HCT116 (cell line): ENCODE measurements around the gene GTF3C1. TPM values are rescaled to one million over a fixed set of nuclear protein-coding genes. Genes with fewer than 3 reads are reported as not detected.

ENCODE experiments used
- ATAC-seq: fragments of 200-7000 bp; cut with Tn5 transposase; 2 replicates; pipeline ENCODE4 v1.9.1; 2020; ENCODE audit warnings: mild to moderate bottlenecking, moderate library complexity
- BruUV-seq: library from RNA; stranded (reverse); fragments of 400-500 nt; replicated peaks from 2 replicates; lab custom pipeline; 2021; lab: Mats Ljungman, UMichigan
- CTCF ChIA-PET: fragments of 300-600 bp; sonication (Branson Sonifier 250); formaldehyde crosslinking; loops from one replicate; lab custom pipeline; 2021; ENCODE audit warnings: antibody characterized with exemption; lab: Charles Lee
- POLR2A ChIA-PET: fragments of 300-600, 350-600 bp; sonication (Branson Sonifier 250); formaldehyde crosslinking; loops from one replicate; lab custom pipeline; 2021; ENCODE audit warnings: antibody characterized with exemption; lab: Charles Lee
- RAD21 ChIA-PET, 2 experiments: fragments of 300-600 bp; sonication (Branson Sonifier 250); formaldehyde crosslinking; loops; one replicate each; lab custom pipeline; 2023; ENCODE audit warnings: low total read pairs in 2 of 2; ENCODE audit not compliant: uncharacterized antibody in 2 of 2, unreplicated experiment in 2 of 2, low non-redundant PET in 1 of 2; lab: Charles Lee
- DNase-seq: peaks from one replicate; pipeline ENCODE4 v3.0.0-alpha.2; 2010; ENCODE audit warnings: low read depth, low spot score
- H2AFZ ChIP-seq: fragments of 200-600 bp; shearing (Covaris generic), sonication (generic); 2 replicates; pipeline ENCODE4 v1.6.1; 2017; ENCODE audit warnings: low read depth, mixed run types, mixed read lengths, antibody characterized with exemption, low read length; ENCODE audit not compliant: poor library complexity, severe bottlenecking
- H3K27ac ChIP-seq: 2 replicates; pipeline ENCODE4 v1.5.1; 2012; ENCODE audit warnings: low read depth, low read length
- H3K27me3 ChIP-seq: fragments of 200-600 bp; sonication (generic); 2 replicates; pipeline ENCODE4 v1.6.1; 2016; ENCODE audit warnings: mixed run types, low read length, mixed read lengths; ENCODE audit not compliant: insufficient read depth
- H3K36me3 ChIP-seq, 2 experiments: fragments of 200-500 bp in 1 of 2; fragments of 200-600 bp in 1 of 2; sonication (Bioruptor generic) in 1 of 2; sonication (generic) in 1 of 2; 2 replicates each; pipeline versions ENCODE4 v1.5.1 to v1.6.1; 2014 to 2016; ENCODE audit warnings: low read length in 2 of 2, inconsistent platforms in 1 of 2, mixed read lengths in 1 of 2, mixed run types in 1 of 2; ENCODE audit not compliant: insufficient read depth in 2 of 2, control insufficient read depth in 1 of 2
- H3K4me1 ChIP-seq, 2 experiments: fragments of 200-600 bp in 1 of 2; sonication (generic) in 1 of 2; 2 replicates each; pipeline versions ENCODE4 v1.5.1 to v1.6.1; 2012 to 2017; ENCODE audit warnings: low read length in 2 of 2, inconsistent platforms in 1 of 2, mild to moderate bottlenecking in 1 of 2, mixed read lengths in 1 of 2, mixed run types in 1 of 2, moderate library complexity in 1 of 2; ENCODE audit not compliant: insufficient read depth in 2 of 2, control insufficient read depth in 1 of 2
- H3K4me2 ChIP-seq: fragments of 200-600 bp; sonication (generic); 2 replicates; pipeline ENCODE4 v1.6.1; 2017; ENCODE audit warnings: mixed run types, low read length, mixed read lengths
- H3K4me3 ChIP-seq, 2 experiments: fragments of 200-600 bp in 1 of 2; sonication (generic) in 1 of 2; replicated peaks in 1 of 2; 2 replicates each; pipeline ENCODE4 v1.5.1; 2011 to 2016; ENCODE audit warnings: low read length in 2 of 2, control low read depth in 1 of 2, low read depth in 1 of 2, mild to moderate bottlenecking in 1 of 2, mixed read lengths in 1 of 2, mixed run types in 1 of 2
- H3K79me2 ChIP-seq: fragments of 200-600 bp; sonication (generic); 2 replicates; pipeline ENCODE4 v1.6.1; 2017; ENCODE audit warnings: mild to moderate bottlenecking, mixed run types, low read length, moderate library complexity, mixed read lengths; ENCODE audit not compliant: insufficient read depth
- H3K9ac ChIP-seq: fragments of 200-600 bp; sonication (generic); 2 replicates; pipeline ENCODE4 v1.6.1; 2016; ENCODE audit warnings: low read length, mixed read lengths
- H3K9me2 ChIP-seq: fragments of 200-600 bp; sonication (generic), shearing (Covaris generic); 2 replicates; pipeline ENCODE4 v1.6.1; 2017; ENCODE audit warnings: mixed run types, mild to moderate bottlenecking, moderate library complexity; ENCODE audit not compliant: insufficient read depth
- H3K9me3 ChIP-seq, 2 experiments: fragments of 200-500 bp in 1 of 2; fragments of 200-600 bp in 1 of 2; sonication (Bioruptor generic) in 1 of 2; sonication (generic) in 1 of 2; 2 replicates each; pipeline ENCODE4 v1.6.1; 2014 to 2017; ENCODE audit warnings: low read length in 2 of 2, mixed read lengths in 2 of 2, inconsistent platforms in 1 of 2, low read depth in 1 of 2, mild to moderate bottlenecking in 1 of 2, mixed run types in 1 of 2, moderate library complexity in 1 of 2; ENCODE audit not compliant: control insufficient read depth in 1 of 2, insufficient read depth in 1 of 2
- H4K20me1 ChIP-seq: fragments of 200-600 bp; sonication (generic), shearing (Covaris generic); 2 replicates; pipeline ENCODE4 v1.6.1; 2017; ENCODE audit warnings: mixed run types, mild to moderate bottlenecking, moderate library complexity; ENCODE audit not compliant: insufficient read depth
- CEBPB ChIP-seq: IDR thresholded peaks from 2 replicates; pipeline ENCODE4 v1.6.1; 2012; ENCODE audit warnings: low read depth
- CTCF ChIP-seq, 3 experiments: fragments of 200-600 bp in 1 of 3; sonication (generic) in 1 of 3; IDR thresholded peaks in 2 of 3; conservative IDR thresholded peaks in 1 of 3; 2 replicates each; pipeline ENCODE4 v1.5.1; 2012 to 2017; ENCODE audit warnings: low read depth in 2 of 3, low read length in 2 of 3, antibody characterized with exemption in 1 of 3, borderline replicate concordance in 1 of 3, control low read depth in 1 of 3, mild to moderate bottlenecking in 1 of 3, mixed read lengths in 1 of 3, mixed run types in 1 of 3, moderate library complexity in 1 of 3; ENCODE audit not compliant: insufficient read depth in 1 of 3
- EGR1 ChIP-seq: IDR thresholded peaks from 2 replicates; pipeline ENCODE4 v1.6.1; 2012; ENCODE audit warnings: low read depth
- ELF1 ChIP-seq: IDR thresholded peaks from 2 replicates; pipeline ENCODE4 v1.6.1; 2012; ENCODE audit warnings: low read depth, borderline replicate concordance
- EZH2phosphoT487 ChIP-seq: fragments of 200-600 bp; IDR thresholded peaks from 2 replicates; pipeline ENCODE4 v1.6.1; 2018; ENCODE audit warnings: antibody characterized with exemption, borderline replicate concordance
- FOSL1 ChIP-seq: IDR thresholded peaks from 2 replicates; pipeline ENCODE4 v1.6.1; 2012; ENCODE audit warnings: low read depth
- JUND ChIP-seq: IDR thresholded peaks from 2 replicates; pipeline ENCODE4 v1.6.1; 2012
- MAX ChIP-seq: IDR thresholded peaks from 2 replicates; pipeline ENCODE4 v1.6.1; 2012
- POLR2A ChIP-seq: IDR thresholded peaks from 2 replicates; pipeline ENCODE4 v1.7.0; 2011; ENCODE audit warnings: borderline replicate concordance; ENCODE audit not compliant: insufficient read depth, insufficient read length; ENCODE audit errors: extremely low read depth
- POLR2AphosphoS5 ChIP-seq: IDR thresholded peaks from 2 replicates; pipeline ENCODE4 v1.6.1; 2011; ENCODE audit warnings: mild to moderate bottlenecking, low read depth, low read length, moderate library complexity
- RAD21 ChIP-seq: IDR thresholded peaks from 2 replicates; pipeline ENCODE4 v1.6.1; 2012; ENCODE audit warnings: low read depth, mild to moderate bottlenecking
- REST ChIP-seq: IDR thresholded peaks from 2 replicates; pipeline ENCODE4 v1.6.1; 2012; ENCODE audit warnings: low read depth
- SP1 ChIP-seq: IDR thresholded peaks from 2 replicates; pipeline ENCODE4 v1.6.1; 2012; ENCODE audit warnings: low read depth
- TCF7L2 ChIP-seq: IDR thresholded peaks from 2 replicates; pipeline ENCODE4 v1.7.0; 2011; ENCODE audit warnings: borderline replicate concordance, inconsistent platforms; ENCODE audit not compliant: insufficient read depth, insufficient read length; ENCODE audit errors: extremely low read depth
- ZFX ChIP-seq: fragments of 450-650 bp; IDR thresholded peaks from 2 replicates; pipeline ENCODE4 v1.6.1; 2017
- intact Hi-C: fragments of 100-400 bp; cut with micrococcal nuclease; formaldehyde crosslinking; loops from 2 replicates; pipeline ENCODE4 v1.10.0; 2022
- total RNA-seq: library from RNA; stranded (reverse); gene quantifications from one replicate; pipeline ENCODE4 v1.2.1, GENCODE V29; 2021; ENCODE audit not compliant: unreplicated experiment

GTF3C1 gene
- total RNA-seq, 1 experiment from 2014 or later = 97.5 TPM

GRCh38 chr16:27447301-27447700, 102.4 kb downstream of the GTF3C1 start:
- H4K20me1 ChIP-seq = no peaks in the 10 kb centered on the region
- H3K9me3 ChIP-seq = peaks cover 0 to 15% of the 10 kb centered on the region in 2 experiments; a peak in 2 of 4 replicates
- ATAC-seq (no peak), DNase-seq (no peak)
- H3K4me1 ChIP-seq = no peaks in the 10 kb centered on the region
- BruUV-seq = no TSS peak
- H3K27ac ChIP-seq = no peak overlapping the region
- H2AFZ ChIP-seq = no peak overlapping the region
- H3K36me3 ChIP-seq = no peaks in the 10 kb centered on the region
- H3K27me3 ChIP-seq = no peaks in the 10 kb centered on the region
- CTCF ChIA-PET = interaction anchor here (1.2 kb wide), 1 partner anchor 268 kb away, joined by 3 read pairs; no protein-coding TSS in a partner anchor
- no peaks in the 10 kb centered on the region for H3K79me2 ChIP-seq
- H3K4me3 ChIP-seq = no peak overlapping the region
- H3K4me2 ChIP-seq = no peak overlapping the region
- RAD21 ChIA-PET = no interaction called here
- TF ChIP-seq ELF1 (no peak), EGR1 (no peak), MAX (no peak), POLR2AphosphoS5 (no peak), JUND (no peak), RAD21 (no peak), ZFX (no peak)
- no peaks in the 10 kb centered on the region for H3K9me2 ChIP-seq
- intact Hi-C loops = no loop called here
- no peak overlapping the region for H3K9ac ChIP-seq
- POLR2A ChIA-PET = no interaction called here

DNA sequence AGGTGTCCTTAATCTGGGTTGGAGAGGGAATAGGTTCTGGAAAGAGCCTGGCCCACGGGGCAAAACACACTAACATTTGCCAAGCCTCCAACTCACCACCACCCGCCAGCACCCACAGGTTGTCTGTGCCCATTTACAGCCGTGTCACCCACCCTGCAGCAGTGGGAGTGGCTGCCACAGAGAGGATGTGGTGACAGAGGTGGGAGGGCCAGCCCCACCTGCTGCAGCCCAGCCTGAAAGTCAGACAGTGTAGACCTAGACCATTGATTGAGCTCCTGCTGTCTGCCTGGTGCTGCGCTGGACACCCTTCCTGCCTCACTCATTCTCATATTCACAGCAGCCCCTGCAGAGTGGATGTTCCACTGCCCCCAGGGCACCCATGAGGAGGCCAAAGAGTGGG, 103.0 kb downstream of the GTF3C1 start:
- intact Hi-C loops = no loop called here
- no peaks in the 10 kb centered on the region for H3K36me3 ChIP-seq
- TF ChIP-seq POLR2A (no peak), SP1 (no peak), POLR2AphosphoS5 (no peak), REST (no peak), TCF7L2 (no peak), CEBPB (no peak), FOSL1 (no peak), CTCF (IDR thresholded peaks at IDR 0.05 in 2 of 3, conservative IDR thresholded peaks at IDR 0.05 in 1 of 3; ENCODE audit: borderline replicate concordance in 1 of 3, insufficient read depth in 1 of 3, low read depth in 2 of 3, low read length in 2 of 3) (no peak), EZH2phosphoT487 (no peak), ELF1 (no peak), JUND (no peak)
- TF ChIP-seq, all 23 proteins: peak for 0
- Histone ChIP-seq H2AFZ (no peak overlapping the region), H3K79me2 (no peaks in the 10 kb centered on the region), H3K27ac (no peak overlapping the region), H3K27me3 (no peaks in the 10 kb centered on the region), H3K4me3 (no peak overlapping the region), H3K4me1 (no peaks in the 10 kb centered on the region), H3K9me3 (peaks cover 0 to 15% of the 10 kb centered on the region in 2 experiments; a peak in 2 of 4 replicates), H3K9me2 (no peaks in the 10 kb centered on the region), H3K9ac (no peak overlapping the region), H4K20me1 (no peaks in the 10 kb centered on the region), H3K4me2 (no peak overlapping the region)
- BruUV-seq = no TSS peak
- ATAC-seq (no peak), DNase-seq (no peak)
- ChIA-PET CTCF (interaction anchor here (1.2 kb wide), 1 partner anchor 267 kb away, joined by 3 read pairs; no protein-coding TSS in a partner anchor), POLR2A (no interaction called here), RAD21 (no interaction called here)
